Stimulated activated CD8-positive, alpha-beta memory T cell treated with anti-CD3 and anti-CD28 coated beads, Interleukin-4, amount 100 ng/mL, for 24 hours (primary cell): Measurements from ENCODE around the gene GYS1.
A peak's percentile ranks its signal among the peaks of the same experiment; 100 is the strongest.

Experiments used
- DNase-seq: peaks from one replicate; pipeline ENCODE4 v3.0.0-alpha.2; 2020; ENCODE audit warnings: low read depth

Gene GYS1

DNA sequence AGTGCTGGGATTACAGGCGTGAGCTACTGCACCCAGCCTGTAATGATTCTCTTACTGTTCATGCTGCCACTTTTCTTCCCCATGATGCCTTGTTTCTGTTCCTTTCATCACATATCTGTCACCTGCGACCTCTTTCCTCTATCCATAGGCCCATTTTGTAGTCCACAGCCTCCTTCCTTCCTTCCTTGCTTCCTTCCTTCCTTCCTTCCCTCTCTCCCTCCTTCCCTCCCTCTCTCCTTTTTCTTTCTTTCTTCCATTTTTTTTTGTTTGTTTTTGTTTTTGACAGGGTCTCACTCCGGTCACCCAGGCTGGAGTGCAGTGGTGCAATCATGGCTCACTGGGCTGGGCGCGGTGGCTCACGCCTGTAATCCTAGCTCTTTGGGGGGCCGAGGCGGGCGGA lies 4.2 kb downstream of the GYS1 start:
- DNase-seq: no peak

DNA sequence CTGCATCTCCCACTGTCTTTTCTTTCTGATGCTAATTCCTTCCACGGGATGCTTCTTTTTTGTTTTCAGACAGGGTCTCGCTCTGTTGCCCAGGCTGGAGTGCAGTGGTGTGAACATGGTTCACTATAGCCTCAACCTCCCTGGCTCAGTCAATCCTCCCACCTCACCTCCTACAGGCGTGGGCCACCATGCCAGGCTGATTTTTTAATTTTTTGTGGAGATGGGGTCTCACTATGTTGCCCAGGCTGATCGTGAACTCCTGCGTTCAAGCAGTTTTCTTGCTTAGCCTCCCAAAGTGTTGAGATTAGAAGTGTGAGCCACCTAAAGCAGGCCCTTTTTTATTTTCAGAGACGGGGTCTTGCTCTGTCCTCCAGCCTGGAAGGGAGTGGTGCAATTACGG lies 4.8 kb downstream of the GYS1 start:
- DNase-seq: no peak

DNA sequence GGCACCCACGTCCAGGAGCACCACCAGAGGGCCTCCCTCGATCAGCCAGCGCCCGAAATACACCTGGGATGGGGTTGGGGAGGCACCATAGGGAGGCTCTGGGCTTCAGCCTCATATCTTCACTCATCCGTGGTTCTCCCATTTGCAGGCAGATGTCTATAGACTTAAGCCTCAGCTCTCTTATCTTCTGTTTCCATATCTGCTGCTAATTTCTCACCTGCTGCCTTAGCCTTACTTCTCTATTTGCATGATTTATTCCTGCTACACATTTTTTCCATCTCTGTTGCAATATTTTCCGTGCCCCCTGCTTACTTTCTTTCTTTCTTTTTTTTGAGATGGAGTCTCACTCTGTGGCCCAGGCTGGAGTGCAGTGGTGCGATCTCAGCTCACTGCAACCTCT lies 5.8 kb downstream of the GYS1 start:
- DNase-seq: no peak

DNA sequence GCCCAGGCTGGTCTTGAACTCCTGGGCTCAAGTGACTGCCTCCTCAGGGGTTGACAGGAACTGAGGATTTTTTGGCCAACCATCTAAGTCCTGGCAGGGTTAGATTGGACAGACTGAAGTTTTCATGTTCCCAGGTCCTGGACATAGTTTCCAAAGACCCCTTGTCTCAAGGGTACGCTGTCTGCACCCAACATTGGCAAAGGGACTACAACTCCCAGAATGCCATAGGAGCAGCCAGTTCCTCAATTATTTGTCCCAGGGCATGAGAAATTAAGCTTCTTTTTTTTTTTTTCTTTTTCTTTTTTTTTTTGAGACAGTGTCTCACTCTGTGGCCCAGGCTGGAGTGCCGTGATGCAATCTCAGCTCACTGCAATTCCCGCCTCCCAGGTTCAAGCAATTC lies 6.9 kb downstream of the GYS1 start:
- DNase-seq: no peak

GRCh38 chr19:48985711-48986110 lies 7.4 kb downstream of the GYS1 start:
- no peak for DNase-seq

DNA sequence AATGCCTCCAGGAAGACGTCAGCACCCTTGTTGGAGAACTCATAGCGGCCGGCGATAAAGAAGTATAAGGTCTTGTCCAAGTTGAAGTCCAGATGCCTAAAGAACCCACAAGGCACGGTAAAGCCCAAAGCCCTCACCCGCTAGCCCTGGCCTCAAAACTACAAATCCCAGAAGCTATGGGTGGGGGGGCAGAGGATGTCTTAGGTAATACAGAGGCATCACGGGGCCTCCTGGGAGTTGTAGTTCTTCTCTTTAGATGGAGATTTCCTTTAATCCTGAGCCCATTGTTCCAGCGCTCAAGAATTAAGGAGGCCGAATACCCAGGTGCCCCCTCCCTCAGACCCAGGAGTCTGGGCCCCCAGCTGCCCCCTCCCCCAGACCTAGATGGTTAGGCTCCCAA lies 10.8 kb downstream of the GYS1 start:
- DNase-seq: no peak

- no peak for DNase-seq
Measured at GRCh38 chr19:48977061-48977460, 16.0 kb downstream of the GYS1 start.

GRCh38 chr19:48975947-48976847 lies 16.9 kb downstream of the GYS1 start:
- DNase-seq: no peak

- DNase-seq: peak; percentile 76
Measured at GRCh38 chr19:48970923-48971395, 22.1 kb downstream of the GYS1 start.

DNA sequence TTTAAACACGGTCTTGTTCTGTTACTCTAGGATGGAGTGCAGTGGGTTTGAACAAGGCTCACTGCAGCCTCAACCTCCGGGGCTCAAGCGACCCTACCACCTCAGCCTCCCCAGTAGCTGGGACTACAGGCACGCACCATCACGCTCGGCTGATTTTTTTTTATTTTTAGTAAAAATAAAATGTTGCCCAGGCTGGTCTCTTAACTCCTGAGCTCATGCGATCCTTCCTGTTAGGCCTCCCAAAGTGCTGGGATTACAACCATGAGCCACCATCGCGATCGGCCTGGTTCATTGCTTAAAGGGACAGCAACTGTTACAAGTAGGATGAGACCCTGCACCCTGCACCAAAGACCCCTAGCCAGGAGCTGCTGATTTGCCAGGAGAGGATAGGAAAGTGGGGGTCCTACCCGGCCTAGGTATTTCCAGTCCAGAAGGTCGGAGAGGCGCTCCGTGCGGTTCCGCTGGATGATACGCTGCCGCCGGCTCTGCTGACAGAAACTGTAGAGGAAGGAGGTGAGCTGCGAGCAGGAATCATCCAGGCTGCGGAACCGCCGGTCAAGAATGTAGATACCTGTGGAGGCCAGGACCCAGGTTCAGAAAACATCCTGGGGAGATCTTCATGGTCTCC lies 22.9 kb downstream of the GYS1 start:
- DNase-seq: no peak

DNA sequence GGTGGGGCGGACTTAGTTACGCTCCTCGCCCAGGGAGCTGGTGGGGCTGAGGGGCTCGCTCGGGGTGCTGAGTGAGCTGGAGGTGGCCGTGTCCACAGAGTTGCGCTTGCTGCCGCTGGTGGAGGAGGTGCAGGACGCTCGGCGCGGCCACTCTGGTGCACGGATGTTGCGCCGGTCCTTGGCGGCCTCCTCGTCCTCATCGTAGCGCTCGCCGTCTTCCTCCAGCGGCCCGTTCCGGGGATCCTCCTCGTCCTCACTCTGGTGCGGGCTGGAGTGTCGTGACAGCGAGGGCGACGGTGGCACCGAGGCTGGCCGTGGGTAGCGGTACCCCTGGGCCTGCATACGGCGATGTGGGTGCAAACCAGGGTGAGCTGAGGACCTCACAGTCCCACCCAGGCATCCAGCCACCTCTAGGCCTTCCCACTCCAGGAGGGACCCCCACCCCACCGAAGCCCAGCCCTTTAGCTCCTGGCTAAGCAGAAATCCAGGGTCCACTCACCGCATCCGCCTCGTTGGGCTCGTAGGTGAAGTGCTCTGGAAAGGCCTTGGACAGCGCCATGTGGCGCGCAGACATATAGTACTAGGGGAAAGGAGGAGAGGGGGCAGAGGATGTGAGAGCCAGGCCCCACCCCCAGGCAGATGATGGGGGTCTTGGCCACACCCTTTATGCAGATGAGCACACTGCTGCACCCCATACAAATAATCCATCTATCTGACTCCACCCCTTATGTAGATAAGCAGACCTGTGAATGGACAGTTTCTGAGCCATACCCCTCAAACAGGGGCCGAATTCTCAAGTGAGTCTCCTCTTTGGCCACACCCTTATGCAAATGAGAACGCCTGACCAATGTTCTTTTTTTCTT lies 23.6 kb downstream of the GYS1 start:
- no peak for DNase-seq

- no peak for DNase-seq
Measured at GRCh38 chr19:48968813-48969218, 24.3 kb downstream of the GYS1 start.

- DNase-seq: no peak
Measured at GRCh38 chr19:48968179-48968661, 24.9 kb downstream of the GYS1 start.

GRCh38 chr19:48967346-48968178 lies 25.5 kb downstream of the GYS1 start:
- DNase-seq: no peak

DNA sequence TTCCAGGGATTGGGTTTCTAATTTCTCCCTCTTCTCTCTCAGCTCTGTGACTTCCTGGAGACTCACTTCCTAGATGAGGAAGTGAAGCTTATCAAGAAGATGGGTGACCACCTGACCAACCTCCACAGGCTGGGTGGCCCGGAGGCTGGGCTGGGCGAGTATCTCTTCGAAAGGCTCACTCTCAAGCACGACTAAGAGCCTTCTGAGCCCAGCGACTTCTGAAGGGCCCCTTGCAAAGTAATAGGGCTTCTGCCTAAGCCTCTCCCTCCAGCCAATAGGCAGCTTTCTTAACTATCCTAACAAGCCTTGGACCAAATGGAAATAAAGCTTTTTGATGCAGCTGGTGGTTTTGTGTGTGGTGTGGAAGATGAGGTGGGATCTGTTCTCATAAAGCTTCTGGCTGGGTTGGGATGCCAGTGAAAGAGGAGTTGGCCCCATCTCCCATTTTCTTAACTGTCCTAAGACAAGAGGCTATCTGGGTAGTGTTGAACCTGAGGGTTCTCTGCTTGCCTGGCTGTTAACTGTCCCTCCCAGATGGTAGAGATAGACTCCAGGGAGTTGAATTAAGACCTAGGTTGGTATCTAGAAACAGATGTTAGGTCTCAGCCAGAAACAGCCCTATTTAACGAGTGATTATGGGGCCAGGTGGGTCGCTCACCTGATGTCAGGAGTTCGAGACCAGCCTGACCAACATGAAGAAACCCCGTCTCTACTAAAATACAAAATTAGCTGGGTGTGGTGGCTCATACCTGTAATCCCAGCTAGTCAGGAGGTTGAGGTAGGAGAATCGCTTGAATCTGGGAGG lies 26.4 kb downstream of the GYS1 start:
- no peak for DNase-seq

DNA sequence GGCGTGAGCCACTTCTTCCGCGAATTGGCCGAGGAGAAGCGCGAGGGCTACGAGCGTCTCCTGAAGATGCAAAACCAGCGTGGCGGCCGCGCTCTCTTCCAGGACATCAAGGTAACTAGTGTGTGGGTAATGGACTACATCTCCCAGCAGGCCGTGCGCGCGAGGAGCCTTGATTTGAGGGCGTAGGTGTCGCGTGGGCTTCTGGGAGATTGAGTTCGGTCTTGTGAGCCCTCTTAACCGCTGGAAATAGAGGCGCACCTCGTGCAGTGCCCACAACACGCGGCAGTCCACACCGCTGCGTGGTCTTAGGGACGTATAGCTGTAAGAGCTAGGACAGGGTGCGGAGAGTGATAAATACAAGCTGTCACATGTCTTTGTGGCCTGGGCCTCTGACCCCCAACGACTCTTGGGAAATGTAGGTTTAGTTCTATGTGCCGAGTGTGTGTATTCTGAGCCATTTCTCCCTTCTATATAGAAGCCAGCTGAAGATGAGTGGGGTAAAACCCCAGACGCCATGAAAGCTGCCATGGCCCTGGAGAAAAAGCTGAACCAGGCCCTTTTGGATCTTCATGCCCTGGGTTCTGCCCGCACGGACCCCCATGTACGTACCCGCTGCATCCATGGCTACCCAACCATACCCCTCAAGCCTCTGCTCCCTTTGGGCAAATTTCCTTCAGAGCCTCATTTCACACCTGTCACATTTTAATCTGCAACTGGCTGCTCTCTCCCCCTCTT lies 27.1 kb downstream of the GYS1 start:
- peak; percentile 82 for DNase-seq

DNA sequence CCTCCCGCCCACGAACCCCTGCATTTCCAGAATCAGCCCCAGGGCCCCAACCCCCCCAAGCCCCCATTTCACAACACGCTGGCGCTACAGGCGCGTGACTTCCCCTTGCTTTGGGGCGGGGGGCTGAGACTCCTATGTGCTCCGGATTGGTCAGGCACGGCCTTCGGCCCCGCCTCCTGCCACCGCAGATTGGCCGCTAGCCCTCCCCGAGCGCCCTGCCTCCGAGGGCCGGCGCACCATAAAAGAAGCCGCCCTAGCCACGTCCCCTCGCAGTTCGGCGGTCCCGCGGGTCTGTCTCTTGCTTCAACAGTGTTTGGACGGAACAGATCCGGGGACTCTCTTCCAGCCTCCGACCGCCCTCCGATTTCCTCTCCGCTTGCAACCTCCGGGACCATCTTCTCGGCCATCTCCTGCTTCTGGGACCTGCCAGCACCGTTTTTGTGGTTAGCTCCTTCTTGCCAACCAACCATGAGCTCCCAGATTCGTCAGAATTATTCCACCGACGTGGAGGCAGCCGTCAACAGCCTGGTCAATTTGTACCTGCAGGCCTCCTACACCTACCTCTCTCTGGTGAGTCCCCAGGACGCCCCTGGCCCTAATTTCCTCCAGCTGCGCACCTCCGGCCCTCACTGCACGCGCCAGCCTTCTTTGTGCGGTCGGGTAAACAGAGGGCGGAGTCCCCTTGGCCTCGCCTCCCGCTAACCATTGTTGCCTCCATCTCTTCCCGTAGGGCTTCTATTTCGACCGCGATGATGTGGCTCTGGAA lies 27.9 kb downstream of the GYS1 start, which contains the start of gene FTL:
FTL (plus strand) TSS at position 270 of the 766 bp plus-strand sequence; CDS start at position 469, 199 bp downstream.
- DNase-seq: peak; percentile 90

DNA sequence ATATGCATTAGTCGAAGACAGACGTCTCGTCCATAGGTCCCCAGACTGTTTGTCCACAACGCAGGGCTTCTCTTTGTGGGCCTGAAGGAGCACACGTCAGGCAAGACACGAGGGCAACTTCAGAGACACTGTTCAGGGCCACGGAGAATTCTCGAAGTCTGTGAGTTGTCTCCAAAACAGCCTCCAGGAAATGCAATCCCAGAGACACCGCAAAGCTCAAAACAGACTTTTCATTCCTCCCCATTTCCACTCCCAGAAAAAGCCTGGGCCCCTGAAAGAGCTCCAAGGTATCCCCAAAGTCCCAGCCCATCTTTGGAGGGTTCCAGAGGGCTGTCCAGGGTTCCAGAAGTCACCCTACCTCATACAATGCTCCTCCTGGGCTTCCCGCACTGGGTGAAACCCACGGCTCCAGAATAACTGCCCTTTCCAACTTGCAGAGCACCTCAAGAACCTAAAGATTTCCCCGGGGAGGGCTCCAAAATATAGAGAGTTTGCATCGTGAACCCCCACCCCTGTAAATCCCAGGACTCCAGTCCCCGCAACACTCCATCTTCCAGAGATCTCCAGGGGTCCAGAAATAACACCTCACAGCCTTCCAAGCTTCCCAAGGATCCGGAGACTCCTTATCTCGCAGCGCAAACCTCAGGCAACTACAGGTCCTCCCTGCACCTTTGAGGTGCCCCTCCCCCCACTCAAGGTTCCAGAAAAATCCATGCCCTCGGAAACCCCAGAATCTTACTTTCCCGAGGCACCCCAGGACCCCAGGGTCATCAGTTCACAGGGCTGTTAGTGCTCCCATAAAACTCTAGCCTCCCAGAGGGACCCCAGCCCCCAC lies 28.7 kb downstream of the GYS1 start:
- DNase-seq: no peak
